H9 (cell line): ENCODE data around the gene GPC6. TPM values are rescaled to one million over a fixed set of nuclear protein-coding genes. Genes with fewer than 3 reads are reported as not detected.

Experiments
- DNase-seq: peaks from one replicate; pipeline ENCODE4 v3.0.0-alpha.2; 2017
- H2AFZ ChIP-seq: one replicate; pipeline ENCODE4 v1.6.1; 2013; ENCODE audit warnings: mild to moderate bottlenecking, low read length, control low read depth, moderate library complexity
- H2AK5ac ChIP-seq: 2 replicates; pipeline ENCODE4 v1.6.1; 2013; ENCODE audit warnings: low read length, control low read depth, mixed read lengths; ENCODE audit not compliant: insufficient read length
- H2BK120ac ChIP-seq: one replicate; pipeline ENCODE4 v1.6.1; 2013; ENCODE audit warnings: low read depth, mild to moderate bottlenecking, low read length, control low read depth, inconsistent platforms; ENCODE audit not compliant: poor library complexity, severe bottlenecking
- H2BK12ac ChIP-seq: 2 replicates; pipeline ENCODE4 v1.6.1; 2013; ENCODE audit warnings: low read length, control low read depth, mixed read lengths, low read depth; ENCODE audit not compliant: insufficient read length
- H2BK15ac ChIP-seq: 2 replicates; pipeline ENCODE4 v1.6.1; 2013; ENCODE audit warnings: low read depth, low read length, control low read depth
- H2BK20ac ChIP-seq: one replicate; pipeline ENCODE4 v1.6.1; 2013; ENCODE audit warnings: low read depth, mild to moderate bottlenecking, low read length, control low read depth, inconsistent platforms; ENCODE audit not compliant: poor library complexity, severe bottlenecking
- H2BK5ac ChIP-seq: 2 replicates; pipeline ENCODE4 v1.6.1; 2013; ENCODE audit warnings: low read length, control low read depth, mixed read lengths; ENCODE audit not compliant: insufficient read length
- H3K14ac ChIP-seq: 2 replicates; pipeline ENCODE4 v1.6.1; 2013; ENCODE audit warnings: low read length, control low read depth; ENCODE audit not compliant: insufficient read depth
- H3K18ac ChIP-seq: 2 replicates; pipeline ENCODE4 v1.6.1; 2013; ENCODE audit warnings: low read depth, mild to moderate bottlenecking, mixed read lengths, low read length, control low read depth; ENCODE audit not compliant: insufficient read length
- H3K23ac ChIP-seq: 2 replicates; pipeline ENCODE4 v1.6.1; 2013; ENCODE audit warnings: low read length, control low read depth, mixed read lengths, low read depth; ENCODE audit not compliant: insufficient read length
- H3K23me2 ChIP-seq: 2 replicates; pipeline ENCODE4 v1.6.1; 2013; ENCODE audit warnings: low read depth, mild to moderate bottlenecking, mixed read lengths, low read length, control low read depth; ENCODE audit not compliant: insufficient read length, poor library complexity, severe bottlenecking
- H3K27ac ChIP-seq: 2 replicates; pipeline ENCODE4 v1.5.1; 2013; ENCODE audit warnings: low read length, control low read depth, mixed read lengths, low read depth; ENCODE audit not compliant: insufficient read length
- H3K27me3 ChIP-seq: 2 replicates; pipeline ENCODE4 v1.6.1; 2013; ENCODE audit warnings: low read length, control low read depth, inconsistent platforms; ENCODE audit not compliant: insufficient read depth
- H3K4ac ChIP-seq: 2 replicates; pipeline ENCODE4 v1.6.1; 2013; ENCODE audit warnings: low read depth, mild to moderate bottlenecking, control low read depth, inconsistent platforms, low read length, moderate library complexity
- H3K4me1 ChIP-seq: 2 replicates; pipeline ENCODE4 v1.6.1; 2013; ENCODE audit warnings: low read length, control low read depth, inconsistent platforms; ENCODE audit not compliant: insufficient read depth
- H3K4me2 ChIP-seq: 2 replicates; pipeline ENCODE4 v1.6.1; 2013; ENCODE audit warnings: low read length, control low read depth, mixed read lengths; ENCODE audit not compliant: insufficient read length, insufficient read depth
- H3K56ac ChIP-seq: 2 replicates; pipeline ENCODE4 v1.6.1; 2013; ENCODE audit warnings: low read depth, mild to moderate bottlenecking, mixed read lengths, low read length, control low read depth; ENCODE audit not compliant: insufficient read length
- H3K79me1 ChIP-seq: 2 replicates; pipeline ENCODE4 v1.6.1; 2013; ENCODE audit warnings: low read depth, mild to moderate bottlenecking, moderate library complexity, low read length, control low read depth, inconsistent platforms; ENCODE audit not compliant: insufficient read depth, poor library complexity, severe bottlenecking
- H3K79me2 ChIP-seq: 2 replicates; pipeline ENCODE4 v1.6.1; 2013; ENCODE audit warnings: low read length, control low read depth, inconsistent platforms; ENCODE audit not compliant: insufficient read depth
- H3K9ac ChIP-seq: 2 replicates; pipeline ENCODE4 v1.6.1; 2013; ENCODE audit warnings: low read length, control low read depth, mixed read lengths; ENCODE audit not compliant: insufficient read length; ENCODE audit errors: extremely low read depth
- H3K9me3 ChIP-seq: one replicate; pipeline ENCODE4 v1.6.1; 2013; ENCODE audit warnings: low read depth, low read length, inconsistent platforms; ENCODE audit not compliant: control insufficient read depth
- H3T11ph ChIP-seq: one replicate; pipeline ENCODE4 v1.6.1; 2013; ENCODE audit warnings: mild to moderate bottlenecking, low read length, control low read depth, inconsistent platforms
- H4K20me1 ChIP-seq: one replicate; pipeline ENCODE4 v1.6.1; 2013; ENCODE audit not compliant: control insufficient read depth, insufficient read length, insufficient read depth
- H4K5ac ChIP-seq: 2 replicates; pipeline ENCODE4 v1.6.1; 2013; ENCODE audit warnings: low read depth, mild to moderate bottlenecking, mixed read lengths, low read length, control low read depth; ENCODE audit not compliant: insufficient read length
- H4K8ac ChIP-seq: replicated peaks from 2 replicates; pipeline ENCODE4 v1.6.1; 2013; ENCODE audit warnings: low read length, control low read depth, mixed read lengths, low read depth; ENCODE audit not compliant: insufficient read length
- H4K91ac ChIP-seq: 2 replicates; pipeline ENCODE4 v1.6.1; 2013; ENCODE audit warnings: low read depth, mild to moderate bottlenecking, moderate library complexity, mixed read lengths, low read length, control low read depth; ENCODE audit not compliant: insufficient read length
- H3K27ac Mint-ChIP-seq, 3 experiments: 2 replicates in 2 of 3; 3 replicates in 1 of 3; pipeline ENCODE4 v1.8.0; 2020 to 2021; ENCODE audit warnings: mixed read lengths in 3 of 3, mild to moderate bottlenecking in 1 of 3, moderate library complexity in 1 of 3
- H3K27me3 Mint-ChIP-seq: 2 replicates; pipeline ENCODE4 v1.8.0; 2021; ENCODE audit warnings: low read depth, mild to moderate bottlenecking, moderate library complexity, mixed read lengths
- H3K36me3 Mint-ChIP-seq, 3 experiments: 2 replicates in 2 of 3; 3 replicates in 1 of 3; pipeline ENCODE4 v1.8.0; 2020 to 2021; ENCODE audit warnings: low read depth in 3 of 3, mixed read lengths in 3 of 3; ENCODE audit not compliant: insufficient read depth in 1 of 3
- H3K4me1 Mint-ChIP-seq, 2 experiments: 2 replicates each; pipeline ENCODE4 v1.8.0; 2020; ENCODE audit warnings: mixed read lengths in 2 of 2
- H3K4me3 Mint-ChIP-seq, 2 experiments: 2 replicates in 1 of 2; 3 replicates in 1 of 2; pipeline ENCODE4 v1.8.0; 2020 to 2021; ENCODE audit warnings: mild to moderate bottlenecking in 2 of 2, mixed read lengths in 2 of 2, moderate library complexity in 1 of 2
- H3K9me3 Mint-ChIP-seq, 2 experiments: 2 replicates in 1 of 2; 3 replicates in 1 of 2; pipeline ENCODE4 v1.8.0; 2020; ENCODE audit warnings: mild to moderate bottlenecking in 2 of 2, mixed read lengths in 2 of 2, moderate library complexity in 1 of 2
- CTCF ChIP-seq: fragments of 200-600 bp; sonication (generic); conservative IDR thresholded peaks from 3 replicates; pipeline ENCODE4 v1.8.0; 2021; ENCODE audit warnings: antibody characterized with exemption, mild to moderate bottlenecking
- WGBS: extraction: QIAGEN DNeasy Blood & Tissue Kit; methylation state at CpG from one replicate; pipeline ENCODE4 v1.1.7; 2013; ENCODE audit warnings: missing lambda C conversion rate, low lambda C conversion rate, mixed read lengths; ENCODE audit not compliant: insufficient read length; ENCODE audit errors: extremely low coverage; 5-methylcytosine and 5-hydroxymethylcytosine counted together
- total RNA-seq: library from RNA; stranded (reverse); gene quantifications from 2 replicates; pipeline ENCODE4 v1.2.1, GENCODE V29; 2021

Gene GPC6
- total RNA-seq, 1 experiment from 2014 or later, result 15.6 TPM

GRCh38 chr13:94395860-94396259 is 1169.3 kb downstream of the GPC6 start:
- Histone ChIP-seq H3K14ac (no peak overlapping the region), H3K4me1 (peaks cover 4% of the 10 kb centered on the region; the same call in 1 of the 2 replicates), H4K20me1 (no peaks in the 10 kb centered on the region), H3K23ac (no peak overlapping the region), H2BK20ac (no peak overlapping the region), H4K91ac (no peak overlapping the region), H2BK12ac (no peak overlapping the region), H3K27me3 (no peaks in the 10 kb centered on the region), H4K8ac (no peak overlapping the region), H3T11ph (no peak overlapping the region), H3K56ac (no peak overlapping the region), H3K4ac (no peak overlapping the region), H2AK5ac (no peak overlapping the region), H3K9ac (no peak overlapping the region), H4K5ac (no peak overlapping the region), H2AFZ (no peak overlapping the region), H2BK120ac (no peak overlapping the region), H3K79me1 (no peaks in the 10 kb centered on the region), H3K23me2 (no peaks in the 10 kb centered on the region), H3K27ac (no peak overlapping the region), H3K79me2 (no peaks in the 10 kb centered on the region), H2BK15ac (no peak overlapping the region), H2BK5ac (no peak overlapping the region), H3K9me3 (no peaks in the 10 kb centered on the region), H3K18ac (no peak overlapping the region), H3K4me2 (no peak overlapping the region)
- no peak overlapping the region for H3K27ac Mint-ChIP-seq
- no peak for TF ChIP-seq CTCF
- no CpG with 5 or more reads among the region's 5 CpGs for WGBS
- H3K4me1 Mint-ChIP-seq, result peaks cover 8 to 13% of the 10 kb centered on the region in 2 experiments; a peak in 3 of 4 replicates
- DNase-seq, result no peak
- H3K4me3 Mint-ChIP-seq, result no peak overlapping the region
- H3K9me3 Mint-ChIP-seq, result no peaks in the 10 kb centered on the region
- no peaks in the 10 kb centered on the region for H3K27me3 Mint-ChIP-seq
- peaks cover 0 to 4% (median 0%) of the 10 kb centered on the region in 3 experiments; a peak in 2 of 7 replicates for H3K36me3 Mint-ChIP-seq
